Measurements from ENCODE around the gene IRF4. TPM values are rescaled to one million over a fixed set of nuclear protein-coding genes. Genes with fewer than 3 reads are reported as not detected.

The IRF4 gene
- total RNA-seq, 1 experiment from 2014 or later, result 0.72 TPM

DNA sequence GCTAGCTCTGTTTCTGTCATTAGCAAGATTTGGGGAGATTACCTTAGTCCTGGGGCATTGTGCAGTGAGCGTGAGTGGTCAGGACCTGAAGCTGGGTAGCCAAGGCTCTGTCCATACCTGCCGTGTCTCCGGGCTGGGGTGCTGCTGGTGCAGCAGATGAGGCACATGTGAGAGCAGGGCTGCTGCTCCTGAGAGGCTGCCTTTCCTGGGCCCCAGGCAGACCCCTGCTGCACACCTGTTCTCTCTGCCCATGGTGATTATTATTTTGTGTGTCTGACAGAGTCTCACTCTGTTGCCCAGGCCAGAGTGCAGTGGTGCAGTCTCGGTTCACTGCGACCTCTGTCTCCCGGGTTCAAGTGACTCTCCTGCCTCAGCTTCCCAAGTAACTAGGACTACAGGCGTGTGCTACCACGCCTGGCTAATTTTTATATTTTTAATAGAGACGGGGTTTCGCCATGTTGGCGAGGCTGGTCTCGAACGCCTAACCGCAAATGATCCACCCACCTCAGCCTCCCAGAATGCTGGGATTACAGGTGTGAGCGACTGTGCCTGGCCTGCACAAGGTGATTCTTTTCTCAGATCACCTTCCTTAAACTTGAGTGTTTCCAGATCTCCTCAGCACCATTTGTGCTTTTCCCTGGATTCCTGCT lies 36.8 kb upstream of the IRF4 start:
- H3K27ac ChIP-seq (ENCODE audit: low read length), result no peak overlapping the region
- TF ChIP-seq SIN3A (IDR thresholded peaks at IDR 0.05; ENCODE audit: borderline replicate concordance, insufficient read depth, low read depth, low read length) (no peak), CTCF (IDR thresholded peaks at IDR 0.05) (no peak), POLR2AphosphoS5 (IDR thresholded peaks at IDR 0.05; ENCODE audit: low read depth, low read length) (no peak), TCF7L2 (IDR thresholded peaks at IDR 0.05; ENCODE audit: low read depth, low read length) (no peak), REST (IDR thresholded peaks at IDR 0.05; ENCODE audit: insufficient read depth in 1 of 2, low read depth in 2 of 2, low read length in 1 of 2) (no peak; a peak in 1 of 4 replicates)
- H3K4me3 ChIP-seq (ENCODE audit: low read depth in 2 of 2, low read length in 2 of 2), result no peak overlapping the region
- DNase-seq (ENCODE audit: low read depth, low spot score) (no peak), ATAC-seq (no peak)
- no peaks in the 10 kb centered on the region for H3K9me3 ChIP-seq (ENCODE audit: control insufficient read depth, insufficient read depth, low read depth, low read length)
- H3K27me3 ChIP-seq (ENCODE audit: control insufficient read depth, insufficient read depth, low read length), result no peaks in the 10 kb centered on the region
- no peaks in the 10 kb centered on the region for H3K4me1 ChIP-seq (ENCODE audit: control insufficient read depth, insufficient read depth, low read length)
- CTCF ChIA-PET, result no interaction called here
- intact Hi-C loops (cut with micrococcal nuclease; ENCODE audit: unreplicated experiment), result no loop called here
- H3K36me3 ChIP-seq (ENCODE audit: control insufficient read depth, insufficient read depth, low read length), result peaks cover 4% of the 10 kb centered on the region; the same call in 1 of the 2 replicates
- in situ Hi-C loops (cut with HindIII; ENCODE audit: low pct_unique_long_range_greater_than_20kb, low sequenced_read_pairs), result no loop called here
- BruUV-seq (replicated peaks), result no TSS peak
- POLR2A ChIA-PET, result no interaction called here

- in situ Hi-C loops (cut with HindIII; ENCODE audit: low pct_unique_long_range_greater_than_20kb, low sequenced_read_pairs) (no loop called here), intact Hi-C loops (cut with micrococcal nuclease; ENCODE audit: unreplicated experiment) (no loop called here)
- Histone ChIP-seq H3K4me1 (ENCODE audit: control insufficient read depth, insufficient read depth, low read length) (no peaks in the 10 kb centered on the region), H3K4me3 (ENCODE audit: low read depth in 2 of 2, low read length in 2 of 2) (no peak overlapping the region), H3K36me3 (ENCODE audit: control insufficient read depth, insufficient read depth, low read length) (no peaks in the 10 kb centered on the region), H3K27ac (ENCODE audit: low read length) (no peak overlapping the region), H3K27me3 (ENCODE audit: control insufficient read depth, insufficient read depth, low read length) (no peaks in the 10 kb centered on the region), H3K9me3 (ENCODE audit: control insufficient read depth, insufficient read depth, low read depth, low read length) (no peaks in the 10 kb centered on the region)
- no TSS peak for BruUV-seq (replicated peaks)
- ChIA-PET POLR2A (no interaction called here), CTCF (no interaction called here)
- DNase-seq (ENCODE audit: low read depth, low spot score) (no peak), ATAC-seq (no peak)
- no peak for TF ChIP-seq CTCF (IDR thresholded peaks at IDR 0.05)
- TF ChIP-seq TCF7L2 (IDR thresholded peaks at IDR 0.05; ENCODE audit: low read depth, low read length), result no peak
- no peak for TF ChIP-seq SIN3A (IDR thresholded peaks at IDR 0.05; ENCODE audit: borderline replicate concordance, insufficient read depth, low read depth, low read length)
- TF ChIP-seq REST (IDR thresholded peaks at IDR 0.05; ENCODE audit: insufficient read depth in 1 of 2, low read depth in 2 of 2, low read length in 1 of 2), result no peak
- no peak for TF ChIP-seq POLR2AphosphoS5 (IDR thresholded peaks at IDR 0.05; ENCODE audit: low read depth, low read length)
These were observed 36.0 kb upstream of the IRF4 start for GRCh38 chr6:355373-356208.

All from Panc1 (cell line).